Measurements from ENCODE around the gene GNAQ.

GNAQ gene

DNA sequence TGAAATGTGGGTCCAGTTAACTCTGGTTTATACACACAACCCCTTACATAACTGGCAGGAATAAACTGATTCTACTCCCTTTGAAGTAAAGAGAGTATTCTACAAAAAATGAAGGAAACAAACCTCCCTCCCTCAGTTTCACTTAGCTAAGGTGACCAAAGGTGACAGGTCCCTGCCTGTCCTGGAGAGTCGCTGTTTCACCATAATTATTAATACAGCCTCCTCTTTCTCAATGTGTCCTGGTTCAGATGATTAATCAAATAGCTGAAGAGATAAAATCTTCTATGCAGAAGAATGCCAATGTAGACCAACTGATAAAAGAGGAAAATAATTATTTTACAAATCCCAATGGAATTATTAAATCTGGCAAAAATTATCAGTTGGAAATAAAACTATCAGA lies 219.8 kb downstream of the GNAQ start:
- H3K4me3 ChIP-seq (ENCODE audit: low read length), result no peak overlapping the region
- no peaks in the 10 kb centered on the region for H3K27me3 ChIP-seq (ENCODE audit: control insufficient read depth, insufficient read depth, low read length)
- H3K9ac ChIP-seq (ENCODE audit: low read length), result no peak overlapping the region
- H3K4me1 ChIP-seq (ENCODE audit: control insufficient read depth, insufficient read depth, low read length), result no peaks in the 10 kb centered on the region
- H3K27ac ChIP-seq (ENCODE audit: low read depth, low read length), result no peak overlapping the region
- H3K36me3 ChIP-seq (ENCODE audit: control insufficient read depth, insufficient read depth, low read length), result no peaks in the 10 kb centered on the region

DNA sequence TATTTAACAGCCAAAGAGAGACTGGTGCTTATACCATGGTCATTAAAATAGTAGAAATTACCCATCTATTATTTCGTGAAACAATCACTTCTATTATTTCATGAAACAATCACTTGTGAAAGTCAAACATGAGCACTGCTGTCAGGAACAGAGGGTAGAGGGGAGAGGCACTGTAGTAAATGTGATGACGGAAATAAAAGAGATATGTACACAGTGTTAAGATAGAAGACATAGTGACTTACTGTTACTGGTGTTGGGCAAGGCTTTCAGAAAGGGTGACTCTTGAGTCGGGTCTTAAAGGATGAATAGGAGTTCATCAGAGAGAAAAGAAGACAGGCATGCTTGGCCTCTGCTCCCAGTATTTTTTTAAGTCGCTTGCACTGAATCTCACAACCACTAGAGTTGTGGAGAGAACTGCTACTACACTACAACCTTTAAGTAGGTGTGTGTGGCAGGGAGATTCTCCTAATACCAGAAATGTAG lies 220.9 kb downstream of the GNAQ start:
- Histone ChIP-seq H3K4me1 (ENCODE audit: control insufficient read depth, insufficient read depth, low read length) (no peaks in the 10 kb centered on the region), H3K27ac (ENCODE audit: low read depth, low read length) (no peak overlapping the region), H3K27me3 (ENCODE audit: control insufficient read depth, insufficient read depth, low read length) (no peaks in the 10 kb centered on the region), H3K9ac (ENCODE audit: low read length) (no peak overlapping the region), H3K4me3 (ENCODE audit: low read length) (no peak overlapping the region), H3K36me3 (ENCODE audit: control insufficient read depth, insufficient read depth, low read length) (no peaks in the 10 kb centered on the region)

DNA sequence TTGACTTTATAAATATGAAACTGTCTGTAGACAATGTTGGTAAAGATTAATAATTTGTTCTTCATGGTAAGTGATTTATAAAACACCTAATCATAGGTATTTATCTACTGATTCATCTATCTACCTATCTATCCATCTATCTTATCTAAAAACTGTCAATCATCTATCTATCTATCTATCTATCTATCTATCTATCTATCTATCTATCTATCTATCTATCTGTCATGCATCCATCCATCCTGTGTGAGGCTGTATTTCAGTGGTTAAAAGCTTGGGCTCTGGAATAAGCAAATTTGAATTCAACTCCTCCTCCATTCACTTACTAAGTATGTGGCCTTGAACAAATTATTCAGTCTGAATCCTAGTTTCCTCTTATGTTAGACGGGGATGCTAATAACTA lies 221.6 kb downstream of the GNAQ start:
- Histone ChIP-seq H3K9ac (ENCODE audit: low read length) (no peak overlapping the region), H3K4me3 (ENCODE audit: low read length) (no peak overlapping the region), H3K36me3 (ENCODE audit: control insufficient read depth, insufficient read depth, low read length) (no peaks in the 10 kb centered on the region), H3K4me1 (ENCODE audit: control insufficient read depth, insufficient read depth, low read length) (no peaks in the 10 kb centered on the region), H3K27ac (ENCODE audit: low read depth, low read length) (no peak overlapping the region), H3K27me3 (ENCODE audit: control insufficient read depth, insufficient read depth, low read length) (no peaks in the 10 kb centered on the region)

DNA sequence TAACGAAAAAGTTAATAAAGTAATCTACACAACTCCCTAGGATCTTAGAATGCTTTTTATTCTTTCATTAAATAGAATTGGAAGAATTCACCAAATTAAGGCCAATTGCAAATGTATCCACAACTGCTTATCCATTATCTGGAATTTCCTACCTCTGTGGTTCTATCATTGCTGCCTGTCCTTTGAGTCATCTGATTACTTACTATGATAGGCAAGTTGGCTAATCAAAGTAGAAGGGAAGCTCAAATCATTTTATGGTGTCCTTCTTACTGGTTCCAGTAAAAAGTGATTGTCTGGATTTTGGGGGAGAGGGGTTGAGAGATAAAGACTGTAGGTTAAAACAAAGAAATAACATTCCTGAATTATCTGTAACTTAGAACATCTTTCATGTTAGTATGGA lies 222.1 kb downstream of the GNAQ start:
- Histone ChIP-seq H3K36me3 (ENCODE audit: control insufficient read depth, insufficient read depth, low read length) (no peaks in the 10 kb centered on the region), H3K9ac (ENCODE audit: low read length) (no peak overlapping the region), H3K27me3 (ENCODE audit: control insufficient read depth, insufficient read depth, low read length) (no peaks in the 10 kb centered on the region), H3K27ac (ENCODE audit: low read depth, low read length) (no peak overlapping the region), H3K4me1 (ENCODE audit: control insufficient read depth, insufficient read depth, low read length) (no peaks in the 10 kb centered on the region), H3K4me3 (ENCODE audit: low read length) (no peak overlapping the region)

DNA sequence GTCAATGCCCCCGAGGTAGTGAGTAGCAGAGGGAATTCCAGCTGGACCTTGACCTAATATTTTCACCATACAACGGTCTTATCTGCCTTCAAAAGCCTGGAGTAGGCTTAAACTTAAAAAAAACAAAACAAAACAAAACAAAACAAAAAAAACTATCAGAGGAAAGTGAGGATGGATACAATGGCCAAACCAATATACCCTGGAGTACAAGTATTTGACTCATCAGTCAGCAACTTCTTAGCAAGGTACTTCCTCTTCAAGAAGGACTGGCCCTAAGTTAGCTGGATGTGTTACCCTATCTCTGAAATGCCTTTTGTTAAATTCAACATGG lies 222.9 kb downstream of the GNAQ start:
- no peaks in the 10 kb centered on the region for H3K4me1 ChIP-seq (ENCODE audit: control insufficient read depth, insufficient read depth, low read length)
- no peaks in the 10 kb centered on the region for H3K27me3 ChIP-seq (ENCODE audit: control insufficient read depth, insufficient read depth, low read length)
- H3K4me3 ChIP-seq (ENCODE audit: low read length), result no peak overlapping the region
- H3K27ac ChIP-seq (ENCODE audit: low read depth, low read length), result no peak overlapping the region
- H3K9ac ChIP-seq (ENCODE audit: low read length), result no peak overlapping the region
- H3K36me3 ChIP-seq (ENCODE audit: control insufficient read depth, insufficient read depth, low read length), result no peaks in the 10 kb centered on the region

DNA sequence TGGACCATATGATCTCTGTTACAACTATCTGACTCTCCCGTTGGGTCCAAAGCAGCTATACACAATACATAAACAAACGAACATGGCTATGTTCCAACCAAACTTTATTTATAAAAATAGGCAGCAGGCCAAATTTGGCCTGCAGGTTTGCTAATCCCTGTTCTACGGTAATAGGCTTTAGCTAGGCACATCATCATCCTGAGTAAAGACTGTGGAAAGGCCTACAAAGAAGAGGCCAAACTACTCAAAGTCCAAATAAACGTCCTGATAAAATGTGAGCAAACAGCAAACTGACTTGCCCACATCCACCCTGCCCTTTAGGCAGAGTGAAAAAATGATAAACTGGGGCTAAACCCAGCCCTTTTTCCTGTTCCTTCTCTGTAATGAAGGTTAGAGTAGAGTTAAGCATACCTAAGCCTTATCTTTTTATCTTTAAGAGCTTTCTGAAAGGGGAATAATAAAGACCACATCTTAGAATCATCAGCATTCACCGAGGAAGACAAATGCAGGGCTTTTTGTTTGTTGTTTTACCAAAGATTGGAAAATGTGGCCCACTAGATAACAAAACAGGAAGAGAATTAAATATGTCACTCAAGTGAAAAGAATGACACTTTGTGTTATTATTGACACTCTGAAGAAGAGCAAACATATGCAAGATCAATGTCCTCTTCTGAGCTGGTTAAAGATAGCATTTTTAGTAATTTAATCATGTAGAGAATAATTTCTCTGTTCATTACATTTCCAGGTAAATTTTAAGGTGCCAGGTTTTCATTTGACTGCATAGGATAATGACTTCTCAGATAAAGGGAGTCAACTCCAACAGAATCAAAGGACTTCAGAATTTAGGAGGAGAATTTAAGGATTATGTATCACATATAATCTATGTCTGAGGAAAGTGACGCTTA lies 223.5 kb downstream of the GNAQ start:
- Histone ChIP-seq H3K4me3 (ENCODE audit: low read length) (no peak overlapping the region), H3K27me3 (ENCODE audit: control insufficient read depth, insufficient read depth, low read length) (no peaks in the 10 kb centered on the region), H3K4me1 (ENCODE audit: control insufficient read depth, insufficient read depth, low read length) (no peaks in the 10 kb centered on the region), H3K9ac (ENCODE audit: low read length) (no peak overlapping the region), H3K27ac (ENCODE audit: low read depth, low read length) (no peak overlapping the region), H3K36me3 (ENCODE audit: control insufficient read depth, insufficient read depth, low read length) (no peaks in the 10 kb centered on the region)

DNA sequence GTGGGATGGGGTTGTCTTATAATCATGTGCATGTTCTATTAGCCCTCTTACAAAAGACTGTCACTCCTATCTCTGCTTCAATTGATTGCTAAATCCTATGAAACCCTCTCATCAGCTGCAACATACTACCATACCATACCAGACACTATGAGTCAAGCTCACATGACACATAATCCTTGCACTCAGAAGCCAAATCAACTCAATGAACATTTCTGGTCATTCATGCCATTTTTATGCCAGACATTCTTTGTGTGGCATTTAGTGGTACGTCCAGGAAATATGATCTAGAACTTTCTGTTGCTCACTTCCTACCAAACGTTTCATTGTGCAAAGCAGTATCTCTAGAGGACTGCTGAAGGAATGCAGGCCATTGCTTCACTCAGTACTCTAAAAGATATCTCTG lies 224.3 kb downstream of the GNAQ start:
- Histone ChIP-seq H3K36me3 (ENCODE audit: control insufficient read depth, insufficient read depth, low read length) (no peaks in the 10 kb centered on the region), H3K4me1 (ENCODE audit: control insufficient read depth, insufficient read depth, low read length) (no peaks in the 10 kb centered on the region), H3K27me3 (ENCODE audit: control insufficient read depth, insufficient read depth, low read length) (no peaks in the 10 kb centered on the region), H3K27ac (ENCODE audit: low read depth, low read length) (no peak overlapping the region), H3K4me3 (ENCODE audit: low read length) (no peak overlapping the region), H3K9ac (ENCODE audit: low read length) (no peak overlapping the region)

DNA sequence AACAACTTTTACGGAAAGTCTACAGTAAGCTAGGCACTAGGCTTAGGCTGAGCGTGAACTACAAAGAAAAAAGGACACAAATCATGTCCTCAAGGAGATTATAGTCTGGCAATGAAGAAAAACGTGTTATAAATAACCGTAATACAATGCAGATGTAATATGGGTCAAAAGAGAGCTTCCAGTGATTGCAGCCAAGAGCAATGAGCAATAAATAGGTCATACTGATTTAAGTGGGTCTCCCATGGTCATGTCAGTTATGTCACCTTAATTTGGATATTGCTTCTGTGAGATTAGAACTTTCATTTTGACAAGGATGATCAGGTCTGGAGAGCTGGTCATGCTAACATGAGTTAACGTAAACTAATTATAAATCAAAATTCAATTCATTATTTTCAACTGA lies 224.9 kb downstream of the GNAQ start:
- Histone ChIP-seq H3K36me3 (ENCODE audit: control insufficient read depth, insufficient read depth, low read length) (no peaks in the 10 kb centered on the region), H3K27ac (ENCODE audit: low read depth, low read length) (no peak overlapping the region), H3K4me1 (ENCODE audit: control insufficient read depth, insufficient read depth, low read length) (no peaks in the 10 kb centered on the region), H3K27me3 (ENCODE audit: control insufficient read depth, insufficient read depth, low read length) (no peaks in the 10 kb centered on the region), H3K4me3 (ENCODE audit: low read length) (no peak overlapping the region), H3K9ac (ENCODE audit: low read length) (no peak overlapping the region)

DNA sequence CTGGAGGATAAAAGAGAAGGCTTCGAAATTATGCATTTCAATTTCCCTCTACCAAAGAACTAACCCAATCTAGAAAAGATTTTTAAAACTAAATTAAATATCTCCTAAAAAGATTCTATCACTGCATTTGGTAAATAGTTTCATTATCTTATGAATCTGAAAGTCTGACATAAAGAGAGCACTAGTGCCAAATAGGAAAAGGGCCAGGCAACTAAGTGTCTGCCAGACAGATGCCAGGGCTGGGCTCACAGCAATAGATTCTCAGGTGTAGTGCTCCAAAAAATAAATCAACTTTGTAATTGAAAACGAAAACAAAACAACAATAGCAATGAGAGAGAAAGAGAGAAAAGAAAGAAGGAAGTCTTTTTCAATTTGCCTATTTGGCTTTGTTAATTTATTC lies 225.8 kb downstream of the GNAQ start:
- H3K27ac ChIP-seq (ENCODE audit: low read depth, low read length), result no peak overlapping the region
- no peak overlapping the region for H3K9ac ChIP-seq (ENCODE audit: low read length)
- no peaks in the 10 kb centered on the region for H3K4me1 ChIP-seq (ENCODE audit: control insufficient read depth, insufficient read depth, low read length)
- no peaks in the 10 kb centered on the region for H3K36me3 ChIP-seq (ENCODE audit: control insufficient read depth, insufficient read depth, low read length)
- H3K27me3 ChIP-seq (ENCODE audit: control insufficient read depth, insufficient read depth, low read length), result no peaks in the 10 kb centered on the region
- H3K4me3 ChIP-seq (ENCODE audit: low read length), result no peak overlapping the region

DNA sequence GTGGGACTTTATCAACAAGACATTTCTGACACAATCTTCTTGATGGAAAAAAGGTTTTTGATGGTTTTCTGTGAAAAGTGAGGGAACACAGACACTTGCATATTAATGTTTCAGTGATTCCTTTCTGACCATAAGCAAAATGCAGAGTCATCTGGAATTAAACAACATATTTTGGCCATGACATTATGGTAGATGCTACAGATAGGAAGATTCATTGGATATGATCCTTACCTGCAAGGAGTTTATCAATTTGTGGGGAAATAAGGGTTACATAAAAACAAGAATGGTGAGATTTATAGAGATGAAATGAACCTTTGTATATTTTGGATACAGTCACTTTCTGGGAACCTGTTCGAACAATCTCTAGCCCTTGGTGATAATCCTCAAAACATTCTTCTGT lies 228.2 kb downstream of the GNAQ start:
- Histone ChIP-seq H3K9ac (ENCODE audit: low read length) (no peak overlapping the region), H3K36me3 (ENCODE audit: control insufficient read depth, insufficient read depth, low read length) (no peaks in the 10 kb centered on the region), H3K27me3 (ENCODE audit: control insufficient read depth, insufficient read depth, low read length) (no peaks in the 10 kb centered on the region), H3K4me1 (ENCODE audit: control insufficient read depth, insufficient read depth, low read length) (no peaks in the 10 kb centered on the region), H3K27ac (ENCODE audit: low read depth, low read length) (no peak overlapping the region), H3K4me3 (ENCODE audit: low read length) (no peak overlapping the region)

DNA sequence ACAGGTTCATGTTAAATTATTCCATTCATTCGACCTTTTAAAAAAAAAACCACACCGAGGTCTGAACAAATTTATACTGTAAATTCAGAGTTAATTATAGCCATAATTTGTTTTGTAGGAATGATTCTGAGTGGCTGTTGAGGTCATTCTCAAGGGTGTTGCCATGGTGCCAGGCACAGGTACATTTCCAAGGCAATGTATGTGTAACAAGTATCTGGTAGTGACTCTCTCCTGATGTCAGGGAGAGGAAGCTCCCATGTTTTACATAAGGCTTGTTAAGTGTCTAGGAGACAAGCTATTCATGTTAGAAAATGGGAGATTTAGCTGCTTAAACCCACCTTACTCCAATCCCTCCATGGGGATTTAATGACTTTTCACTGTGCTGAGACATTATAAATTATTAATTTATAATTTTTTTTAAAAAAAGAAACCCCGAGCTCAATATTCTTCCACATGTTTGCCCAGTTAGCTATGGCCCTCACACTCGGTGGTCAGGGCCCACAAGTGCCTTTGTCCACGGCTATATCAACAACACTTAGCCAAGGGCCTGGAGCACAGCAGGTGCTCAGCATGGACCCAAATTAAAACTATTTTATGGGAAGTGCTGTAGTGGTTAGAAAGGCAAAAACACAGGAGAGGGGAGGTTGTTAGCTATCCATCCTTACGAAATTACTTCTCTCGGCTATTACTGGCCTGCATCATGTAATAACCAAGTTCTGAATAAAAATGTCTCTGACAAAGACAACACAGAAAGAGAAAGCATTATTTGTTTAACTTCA lies 228.9 kb downstream of the GNAQ start:
- Histone ChIP-seq H3K4me1 (ENCODE audit: control insufficient read depth, insufficient read depth, low read length) (no peaks in the 10 kb centered on the region), H3K4me3 (ENCODE audit: low read length) (no peak overlapping the region), H3K27me3 (ENCODE audit: control insufficient read depth, insufficient read depth, low read length) (no peaks in the 10 kb centered on the region), H3K27ac (ENCODE audit: low read depth, low read length) (no peak overlapping the region), H3K36me3 (ENCODE audit: control insufficient read depth, insufficient read depth, low read length) (no peaks in the 10 kb centered on the region), H3K9ac (ENCODE audit: low read length) (no peak overlapping the region)

DNA sequence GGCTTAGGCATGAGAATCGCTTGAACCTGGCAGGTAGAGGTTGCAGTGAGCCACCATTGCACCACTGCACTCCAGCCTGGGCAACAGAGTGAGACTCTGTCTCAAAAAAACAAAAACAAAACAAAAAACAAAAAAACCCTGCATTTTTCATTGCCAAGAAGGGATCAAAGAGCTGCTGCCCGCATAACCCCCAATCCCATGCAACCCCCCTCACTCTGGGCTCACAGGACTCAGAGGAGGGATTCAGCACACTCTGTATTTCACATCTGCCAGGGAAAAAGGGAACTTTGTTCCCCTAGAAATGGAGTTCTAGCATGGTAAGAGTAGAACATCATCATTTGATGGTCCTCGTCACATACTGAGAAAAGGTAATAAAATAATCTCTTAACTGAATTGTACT lies 229.5 kb downstream of the GNAQ start:
- Histone ChIP-seq H3K36me3 (ENCODE audit: control insufficient read depth, insufficient read depth, low read length) (peaks cover 3% of the 10 kb centered on the region), H3K4me3 (ENCODE audit: low read length) (no peak overlapping the region), H3K27me3 (ENCODE audit: control insufficient read depth, insufficient read depth, low read length) (no peaks in the 10 kb centered on the region), H3K4me1 (ENCODE audit: control insufficient read depth, insufficient read depth, low read length) (no peaks in the 10 kb centered on the region), H3K9ac (ENCODE audit: low read length) (no peak overlapping the region), H3K27ac (ENCODE audit: low read depth, low read length) (no peak overlapping the region)
